WTC11 (cell line): ENCODE measurements around the gene CROCC. TPM values are rescaled to one million over a fixed set of nuclear protein-coding genes. Genes with fewer than 3 reads are reported as not detected.

ENCODE experiments used
- ATAC-seq: fragments of 200-7000 bp; cut with Tn5 transposase; 2 replicates; pipeline ENCODE4 v1.10.0; 2021; ENCODE audit warnings: mild to moderate bottlenecking, moderate library complexity
- CTCF ChIA-PET: fragments of 300-600 bp; sonication (Branson Sonifier 250); formaldehyde crosslinking; loops from one replicate; lab custom pipeline; 2021; ENCODE audit warnings: antibody characterized with exemption; lab: Charles Lee
- POLR2A ChIA-PET: fragments of 350-600 bp; sonication (Branson Sonifier 250); formaldehyde crosslinking; loops from one replicate; lab custom pipeline; 2021; ENCODE audit warnings: antibody characterized with exemption; lab: Charles Lee
- DNase-seq: peaks from one replicate; pipeline ENCODE4 v3.0.0; 2021; ENCODE audit warnings: low spot score
- H3K27ac Mint-ChIP-seq: 2 replicates; pipeline ENCODE4 v1.8.0; 2021; ENCODE audit warnings: mixed read lengths
- H3K27me3 Mint-ChIP-seq: 2 replicates; pipeline ENCODE4 v1.8.0; 2021; ENCODE audit warnings: low read depth, mild to moderate bottlenecking, moderate library complexity, mixed read lengths
- H3K36me3 Mint-ChIP-seq: 2 replicates; pipeline ENCODE4 v1.8.0; 2021; ENCODE audit warnings: mixed read lengths
- H3K4me1 Mint-ChIP-seq: 2 replicates; pipeline ENCODE4 v1.8.0; 2022; ENCODE audit warnings: mixed read lengths
- H3K4me3 Mint-ChIP-seq: 2 replicates; pipeline ENCODE4 v1.8.0; 2021; ENCODE audit warnings: mild to moderate bottlenecking, moderate library complexity, mixed read lengths
- H3K9me3 Mint-ChIP-seq: 2 replicates; pipeline ENCODE4 v1.8.0; 2021; ENCODE audit warnings: mixed read lengths
- GTF2I ChIP-seq: fragments of 250-450 bp; sonication (Bioruptor Pico); conservative IDR thresholded peaks from 2 replicates; pipeline ENCODE4 v1.4.0; 2021; ENCODE audit warnings: mild to moderate bottlenecking
- HMGA2 ChIP-seq: fragments of 250-450 bp; sonication (Bioruptor Pico); IDR thresholded peaks from 2 replicates; pipeline ENCODE4 v1.4.0; 2021; ENCODE audit warnings: mild to moderate bottlenecking, moderate library complexity
- IRF2 ChIP-seq: sonication (generic); formaldehyde crosslinking; IDR thresholded peaks from 2 replicates; pipeline ENCODE4 v1.8.0; 2022; ENCODE audit warnings: low read depth, missing genetic modification reagents, borderline replicate concordance
- JAZF1 ChIP-seq: fragments of 250-450 bp; sonication (Bioruptor Pico); IDR thresholded peaks from 2 replicates; pipeline ENCODE4 v1.9.0; 2021; ENCODE audit warnings: moderate library complexity, mild to moderate bottlenecking, inconsistent platforms
- JUN ChIP-seq: sonication (generic); formaldehyde crosslinking; IDR thresholded peaks from 2 replicates; pipeline ENCODE4 v1.8.0; 2023; ENCODE audit warnings: mild to moderate bottlenecking, missing genetic modification reagents
- NFYB ChIP-seq: sonication (generic); formaldehyde crosslinking; conservative IDR thresholded peaks from 2 replicates; pipeline ENCODE4 v1.8.0; 2022; ENCODE audit warnings: low read depth, missing genetic modification reagents
- TP53 ChIP-seq: sonication (generic); formaldehyde crosslinking; IDR thresholded peaks from 2 replicates; pipeline ENCODE4 v1.8.1; 2023; ENCODE audit warnings: mild to moderate bottlenecking, missing genetic modification reagents
- ZNF121 ChIP-seq: sonication (generic); formaldehyde crosslinking; IDR thresholded peaks from 2 replicates; pipeline ENCODE4 v1.8.0; 2023; ENCODE audit warnings: missing genetic modification reagents
- total RNA-seq: library from RNA; stranded (reverse); gene quantifications from 3 replicates; pipeline ENCODE4 v1.2.3, GENCODE V29; 2021
- TF ChIP-seq, protein P1 (sequence below): sonication (generic); formaldehyde crosslinking; IDR thresholded peaks from 2 replicates; pipeline ENCODE4 v1.8.1; 2022; ENCODE audit warnings: mild to moderate bottlenecking, moderate library complexity, missing genetic modification reagents
- TF ChIP-seq, protein P2 (sequence below): sonication (generic); formaldehyde crosslinking; IDR thresholded peaks from 2 replicates; pipeline ENCODE4 v1.8.1; 2022; ENCODE audit warnings: low read depth, mild to moderate bottlenecking, moderate library complexity, missing genetic modification reagents, borderline replicate concordance
- TF ChIP-seq, protein P3 (sequence below): sonication (generic); formaldehyde crosslinking; IDR thresholded peaks from 2 replicates; pipeline ENCODE4 v1.8.0; 2022; ENCODE audit warnings: mild to moderate bottlenecking, missing genetic modification reagents
- TF ChIP-seq, protein P4 (sequence below): sonication (generic); formaldehyde crosslinking; IDR thresholded peaks from 2 replicates; pipeline ENCODE4 v1.8.1; 2023; ENCODE audit warnings: mild to moderate bottlenecking, moderate library complexity, missing genetic modification reagents
- TF ChIP-seq, protein P5 (sequence below): fragments of 200-600 bp; IDR thresholded peaks from 2 replicates; pipeline ENCODE4 v1.8.0; 2022; ENCODE audit warnings: antibody characterized with exemption
- TF ChIP-seq, protein P6 (sequence below): sonication (generic); formaldehyde crosslinking; IDR thresholded peaks from 2 replicates; pipeline ENCODE4 v1.8.1; 2023; ENCODE audit warnings: mild to moderate bottlenecking, missing genetic modification reagents, moderate library complexity

Gene CROCC
- total RNA-seq, 1 experiment from 2014 or later, result 75.6 TPM

DNA sequence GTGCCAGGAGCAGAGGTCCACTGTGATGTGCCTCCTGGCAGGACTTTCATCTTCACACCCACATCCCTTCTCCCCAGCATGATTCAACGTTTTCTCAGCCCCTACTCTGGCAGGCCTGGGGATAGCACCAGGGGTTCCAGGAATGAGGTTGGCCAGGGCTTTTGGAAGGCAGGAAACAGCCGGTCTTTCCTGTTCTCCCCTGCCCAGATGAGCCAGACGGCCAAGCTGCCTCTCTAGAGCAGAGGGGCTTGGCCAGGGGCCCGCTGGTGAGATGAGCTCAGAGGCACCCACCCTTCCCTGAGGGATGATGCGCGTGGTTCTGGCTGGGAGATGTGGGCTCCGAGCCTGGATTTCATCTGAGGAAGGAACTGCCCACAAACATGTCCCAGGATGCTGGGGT is 63.0 kb downstream of the CROCC start (continued):
- TF ChIP-seq, protein P1, sequence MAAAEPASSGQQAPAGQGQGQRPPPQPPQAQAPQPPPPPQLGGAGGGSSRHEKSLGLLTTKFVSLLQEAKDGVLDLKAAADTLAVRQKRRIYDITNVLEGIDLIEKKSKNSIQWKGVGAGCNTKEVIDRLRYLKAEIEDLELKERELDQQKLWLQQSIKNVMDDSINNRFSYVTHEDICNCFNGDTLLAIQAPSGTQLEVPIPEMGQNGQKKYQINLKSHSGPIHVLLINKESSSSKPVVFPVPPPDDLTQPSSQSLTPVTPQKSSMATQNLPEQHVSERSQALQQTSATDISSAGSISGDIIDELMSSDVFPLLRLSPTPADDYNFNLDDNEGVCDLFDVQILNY (CRISPR knock-in tag), result no peak
- TF ChIP-seq, protein P2, sequence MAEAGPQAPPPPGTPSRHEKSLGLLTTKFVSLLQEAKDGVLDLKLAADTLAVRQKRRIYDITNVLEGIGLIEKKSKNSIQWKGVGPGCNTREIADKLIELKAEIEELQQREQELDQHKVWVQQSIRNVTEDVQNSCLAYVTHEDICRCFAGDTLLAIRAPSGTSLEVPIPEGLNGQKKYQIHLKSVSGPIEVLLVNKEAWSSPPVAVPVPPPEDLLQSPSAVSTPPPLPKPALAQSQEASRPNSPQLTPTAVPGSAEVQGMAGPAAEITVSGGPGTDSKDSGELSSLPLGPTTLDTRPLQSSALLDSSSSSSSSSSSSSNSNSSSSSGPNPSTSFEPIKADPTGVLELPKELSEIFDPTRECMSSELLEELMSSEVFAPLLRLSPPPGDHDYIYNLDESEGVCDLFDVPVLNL, result no peak
- TF ChIP-seq, all 79 proteins: peak for 0

DNA sequence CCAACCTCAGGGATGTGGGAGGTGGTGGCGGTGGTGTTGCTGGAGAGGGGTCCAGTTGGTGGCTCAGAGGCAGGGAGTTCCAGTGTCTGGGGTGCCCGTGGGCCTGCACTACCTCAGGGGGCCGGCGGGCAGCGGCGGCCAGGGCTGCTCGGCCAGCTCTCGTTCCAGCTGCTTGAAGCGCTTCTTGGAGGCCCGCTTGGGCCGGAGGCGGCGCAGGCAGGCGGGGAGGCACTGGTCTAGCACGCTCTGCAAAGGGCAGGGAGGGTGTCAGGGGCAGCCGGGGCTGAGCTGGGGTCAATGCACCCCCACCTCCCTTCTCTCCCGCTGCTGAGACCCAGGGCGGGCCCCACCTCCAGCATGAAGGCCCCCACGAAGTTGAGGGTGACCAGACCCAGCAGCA is 64.4 kb downstream of the CROCC start:
- no peaks in the 10 kb centered on the region for H3K36me3 Mint-ChIP-seq
- H3K27me3 Mint-ChIP-seq, result no peaks in the 10 kb centered on the region; the same call in 1 of the 2 replicates
- ATAC-seq (no peak), DNase-seq (no peak)
- no peak for TF ChIP-seq GTF2I (CRISPR knock-in tag)
- no peak for TF ChIP-seq IRF2 (CRISPR knock-in tag)
- no peak overlapping the region for H3K27ac Mint-ChIP-seq
- H3K9me3 Mint-ChIP-seq, result no peaks in the 10 kb centered on the region
- H3K4me3 Mint-ChIP-seq, result no peak overlapping the region
- peaks cover 14% of the 10 kb centered on the region for H3K4me1 Mint-ChIP-seq
- CTCF ChIA-PET, result interaction anchor here (0.5 to 5.3 kb wide), 34 partner anchors 8 to 1340 kb away, joined by 3 to 67 read pairs (median 6); partner anchors contain the start of genes CROCC and PADI2
- POLR2A ChIA-PET, result no interaction called here

DNA sequence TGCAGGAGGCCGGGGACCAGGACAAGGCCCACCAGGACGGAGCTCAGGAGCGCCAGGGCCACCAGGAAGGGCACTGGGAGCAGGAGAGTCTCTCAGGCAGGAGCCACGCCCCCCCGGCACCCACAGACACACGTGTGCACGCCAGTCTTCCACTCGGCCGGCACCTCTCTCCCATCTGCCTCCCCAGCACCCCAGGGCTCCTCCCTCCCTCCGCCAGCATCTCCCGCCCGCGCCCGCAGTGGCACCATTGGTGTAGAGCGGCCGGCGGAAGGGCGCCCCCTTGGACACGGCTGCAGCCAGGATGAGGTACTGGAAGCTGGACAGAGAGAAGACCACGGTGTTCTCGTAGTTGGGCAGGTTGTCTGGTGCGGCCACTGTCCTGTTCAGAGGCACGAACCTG is 64.8 kb downstream of the CROCC start:
- no peak overlapping the region for H3K27ac Mint-ChIP-seq
- DNase-seq (no peak), ATAC-seq (peak; percentile 26)
- H3K4me3 Mint-ChIP-seq, result no peak overlapping the region
- H3K9me3 Mint-ChIP-seq, result no peaks in the 10 kb centered on the region
- ChIA-PET CTCF (interaction anchor here (0.5 to 5.3 kb wide), 40 partner anchors 8 to 1340 kb away, joined by 3 to 67 read pairs (median 5); partner anchors contain the start of genes CROCC and PADI2), POLR2A (interaction anchor here (1.0 kb wide), 1 partner anchor 22 kb away, joined by 3 read pairs; no protein-coding TSS in a partner anchor)
- no peaks in the 10 kb centered on the region for H3K36me3 Mint-ChIP-seq
- H3K4me1 Mint-ChIP-seq, result peaks cover 10% of the 10 kb centered on the region
- no peaks in the 10 kb centered on the region; the same call in 1 of the 2 replicates for H3K27me3 Mint-ChIP-seq
- no peak for TF ChIP-seq JUN (CRISPR knock-in tag)
- TF ChIP-seq TP53 (CRISPR knock-in tag), result no peak

DNA sequence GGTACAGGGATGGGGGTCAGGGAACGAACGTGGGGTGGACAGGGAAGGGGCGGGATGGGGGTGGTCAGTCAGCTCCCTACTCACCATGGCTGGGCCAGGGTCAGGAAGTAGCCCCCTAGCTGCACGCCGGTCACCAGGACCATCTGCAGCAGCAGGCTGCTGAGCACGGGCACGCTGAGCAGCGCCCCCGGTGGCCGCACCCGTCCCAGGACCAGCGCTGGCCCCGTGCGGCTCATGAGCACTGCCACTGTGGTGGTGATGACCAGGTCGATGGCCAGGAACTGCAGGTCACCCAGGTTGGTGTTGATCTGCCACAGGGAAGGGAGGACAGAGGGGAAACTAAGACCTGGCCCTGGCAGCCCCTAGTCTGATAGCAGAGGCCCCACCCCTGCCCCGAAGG is 65.2 kb downstream of the CROCC start:
- H3K27ac Mint-ChIP-seq, result no peak overlapping the region
- ATAC-seq (peak; percentile 89), DNase-seq (peak; percentile 83)
- ChIA-PET POLR2A (interaction anchor here (1.0 kb wide), 1 partner anchor 22 kb away, joined by 3 read pairs; no protein-coding TSS in a partner anchor), CTCF (interaction anchor here (0.6 to 5.3 kb wide), 39 partner anchors 9 to 366 kb away, joined by 3 to 67 read pairs (median 5); partner anchors contain the start of genes CROCC and PADI2)
- no peaks in the 10 kb centered on the region for H3K27me3 Mint-ChIP-seq
- TF ChIP-seq JAZF1 (CRISPR knock-in tag) (no peak), ZNF121 (0 out of 2 replicates have a peak, but pooled peaks have one; percentile 26), HMGA2 (CRISPR knock-in tag) (no peak), NFYB (CRISPR knock-in tag) (no peak)
- TF ChIP-seq, protein P3, sequence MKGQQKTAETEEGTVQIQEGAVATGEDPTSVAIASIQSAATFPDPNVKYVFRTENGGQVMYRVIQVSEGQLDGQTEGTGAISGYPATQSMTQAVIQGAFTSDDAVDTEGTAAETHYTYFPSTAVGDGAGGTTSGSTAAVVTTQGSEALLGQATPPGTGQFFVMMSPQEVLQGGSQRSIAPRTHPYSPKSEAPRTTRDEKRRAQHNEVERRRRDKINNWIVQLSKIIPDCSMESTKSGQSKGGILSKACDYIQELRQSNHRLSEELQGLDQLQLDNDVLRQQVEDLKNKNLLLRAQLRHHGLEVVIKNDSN (CRISPR knock-in tag), result no peak
- TF ChIP-seq, protein P4, sequence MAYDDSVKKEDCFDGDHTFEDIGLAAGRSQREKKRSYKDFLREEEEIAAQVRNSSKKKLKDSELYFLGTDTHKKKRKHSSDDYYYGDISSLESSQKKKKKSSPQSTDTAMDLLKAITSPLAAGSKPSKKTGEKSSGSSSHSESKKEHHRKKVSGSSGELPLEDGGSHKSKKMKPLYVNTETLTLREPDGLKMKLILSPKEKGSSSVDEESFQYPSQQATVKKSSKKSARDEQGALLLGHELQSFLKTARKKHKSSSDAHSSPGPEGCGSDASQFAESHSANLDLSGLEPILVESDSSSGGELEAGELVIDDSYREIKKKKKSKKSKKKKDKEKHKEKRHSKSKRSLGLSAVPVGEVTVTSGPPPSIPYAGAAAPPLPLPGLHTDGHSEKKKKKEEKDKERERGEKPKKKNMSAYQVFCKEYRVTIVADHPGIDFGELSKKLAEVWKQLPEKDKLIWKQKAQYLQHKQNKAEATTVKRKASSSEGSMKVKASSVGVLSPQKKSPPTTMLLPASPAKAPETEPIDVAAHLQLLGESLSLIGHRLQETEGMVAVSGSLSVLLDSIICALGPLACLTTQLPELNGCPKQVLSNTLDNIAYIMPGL (CRISPR knock-in tag), result 0 out of 2 replicates have a peak, but pooled peaks have one; percentile 36
- TF ChIP-seq, protein P5, sequence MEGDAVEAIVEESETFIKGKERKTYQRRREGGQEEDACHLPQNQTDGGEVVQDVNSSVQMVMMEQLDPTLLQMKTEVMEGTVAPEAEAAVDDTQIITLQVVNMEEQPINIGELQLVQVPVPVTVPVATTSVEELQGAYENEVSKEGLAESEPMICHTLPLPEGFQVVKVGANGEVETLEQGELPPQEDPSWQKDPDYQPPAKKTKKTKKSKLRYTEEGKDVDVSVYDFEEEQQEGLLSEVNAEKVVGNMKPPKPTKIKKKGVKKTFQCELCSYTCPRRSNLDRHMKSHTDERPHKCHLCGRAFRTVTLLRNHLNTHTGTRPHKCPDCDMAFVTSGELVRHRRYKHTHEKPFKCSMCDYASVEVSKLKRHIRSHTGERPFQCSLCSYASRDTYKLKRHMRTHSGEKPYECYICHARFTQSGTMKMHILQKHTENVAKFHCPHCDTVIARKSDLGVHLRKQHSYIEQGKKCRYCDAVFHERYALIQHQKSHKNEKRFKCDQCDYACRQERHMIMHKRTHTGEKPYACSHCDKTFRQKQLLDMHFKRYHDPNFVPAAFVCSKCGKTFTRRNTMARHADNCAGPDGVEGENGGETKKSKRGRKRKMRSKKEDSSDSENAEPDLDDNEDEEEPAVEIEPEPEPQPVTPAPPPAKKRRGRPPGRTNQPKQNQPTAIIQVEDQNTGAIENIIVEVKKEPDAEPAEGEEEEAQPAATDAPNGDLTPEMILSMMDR, result peak; percentile 76
- TF ChIP-seq, protein P6, sequence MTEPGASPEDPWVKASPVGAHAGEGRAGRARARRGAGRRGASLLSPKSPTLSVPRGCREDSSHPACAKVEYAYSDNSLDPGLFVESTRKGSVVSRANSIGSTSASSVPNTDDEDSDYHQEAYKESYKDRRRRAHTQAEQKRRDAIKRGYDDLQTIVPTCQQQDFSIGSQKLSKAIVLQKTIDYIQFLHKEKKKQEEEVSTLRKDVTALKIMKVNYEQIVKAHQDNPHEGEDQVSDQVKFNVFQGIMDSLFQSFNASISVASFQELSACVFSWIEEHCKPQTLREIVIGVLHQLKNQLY (CRISPR knock-in tag), result no peak
- peaks cover 10% of the 10 kb centered on the region for H3K4me1 Mint-ChIP-seq
- no peaks in the 10 kb centered on the region for H3K9me3 Mint-ChIP-seq
- H3K4me3 Mint-ChIP-seq, result no peak overlapping the region
- H3K36me3 Mint-ChIP-seq, result no peaks in the 10 kb centered on the region
